ENCODE measurements around the gene CEP112. TPM values are rescaled to one million over a fixed set of nuclear protein-coding genes. Genes with fewer than 3 reads are reported as not detected.

The CEP112 gene
- total RNA-seq, 1 donor from 2014 or later: 9.7 TPM

DNA sequence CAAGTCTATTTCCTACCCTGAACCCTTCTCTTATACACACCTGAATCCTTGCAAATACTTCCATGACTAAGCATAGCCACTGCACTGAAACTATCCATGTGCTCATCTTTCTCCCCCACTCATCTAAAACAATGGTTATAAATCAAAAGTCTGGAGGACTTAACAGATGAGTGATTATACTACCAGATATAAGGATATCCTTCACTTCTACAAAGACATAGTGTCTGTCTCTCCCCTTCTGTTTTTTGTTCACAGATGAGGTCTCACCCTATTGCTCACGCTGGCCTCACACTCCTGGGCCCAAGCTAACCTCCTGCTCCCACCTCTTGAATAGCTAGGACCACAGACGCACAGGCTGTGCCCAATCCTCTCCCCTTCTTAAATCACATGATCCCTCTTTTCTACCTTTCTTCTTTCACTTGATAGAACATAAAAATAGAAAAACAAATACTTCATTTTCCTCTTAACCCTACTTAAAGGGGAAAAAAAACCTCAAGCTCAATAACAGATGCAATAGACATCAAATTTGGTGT is 19.2 kb downstream of the CEP112 start:
- H3K4me1 ChIP-seq: no peaks in the 10 kb centered on the region
- no peaks in the 10 kb centered on the region for H3K27me3 ChIP-seq
- no peak overlapping the region for H2AFZ ChIP-seq (replicated peaks)
- no peak overlapping the region for H3K4me3 ChIP-seq
- no peak overlapping the region for H3K4me3 Mint-ChIP-seq
- peaks cover 2% of the 10 kb centered on the region for H3K27me3 Mint-ChIP-seq (ENCODE audit: insufficient read depth, low read depth)
- H3K9me3 Mint-ChIP-seq: no peaks in the 10 kb centered on the region
- H3F3A ChIP-seq (ENCODE audit: low read depth): no peaks in the 10 kb centered on the region
- peaks cover 12% of the 10 kb centered on the region for H3K36me3 ChIP-seq
- peaks cover 3% of the 10 kb centered on the region for H3K4me1 Mint-ChIP-seq
- no peak for DNase-seq (ENCODE audit: low spot score)
- H3K36me3 Mint-ChIP-seq: peaks cover 30% of the 10 kb centered on the region
- TF ChIP-seq, protein P1, sequence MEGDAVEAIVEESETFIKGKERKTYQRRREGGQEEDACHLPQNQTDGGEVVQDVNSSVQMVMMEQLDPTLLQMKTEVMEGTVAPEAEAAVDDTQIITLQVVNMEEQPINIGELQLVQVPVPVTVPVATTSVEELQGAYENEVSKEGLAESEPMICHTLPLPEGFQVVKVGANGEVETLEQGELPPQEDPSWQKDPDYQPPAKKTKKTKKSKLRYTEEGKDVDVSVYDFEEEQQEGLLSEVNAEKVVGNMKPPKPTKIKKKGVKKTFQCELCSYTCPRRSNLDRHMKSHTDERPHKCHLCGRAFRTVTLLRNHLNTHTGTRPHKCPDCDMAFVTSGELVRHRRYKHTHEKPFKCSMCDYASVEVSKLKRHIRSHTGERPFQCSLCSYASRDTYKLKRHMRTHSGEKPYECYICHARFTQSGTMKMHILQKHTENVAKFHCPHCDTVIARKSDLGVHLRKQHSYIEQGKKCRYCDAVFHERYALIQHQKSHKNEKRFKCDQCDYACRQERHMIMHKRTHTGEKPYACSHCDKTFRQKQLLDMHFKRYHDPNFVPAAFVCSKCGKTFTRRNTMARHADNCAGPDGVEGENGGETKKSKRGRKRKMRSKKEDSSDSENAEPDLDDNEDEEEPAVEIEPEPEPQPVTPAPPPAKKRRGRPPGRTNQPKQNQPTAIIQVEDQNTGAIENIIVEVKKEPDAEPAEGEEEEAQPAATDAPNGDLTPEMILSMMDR (IDR thresholded peaks at IDR 0.05): no peak
- TF ChIP-seq EZH2 (IDR thresholded peaks at IDR 0.05): no peak
- no peak for TF ChIP-seq EZH2phosphoT487 (IDR thresholded peaks at IDR 0.05)
- H4K20me1 ChIP-seq (ENCODE audit: low read depth): no peaks in the 10 kb centered on the region
- no peaks in the 10 kb centered on the region for H3K79me2 ChIP-seq (ENCODE audit: low read depth)
- H3K4me2 ChIP-seq: no peak overlapping the region
- H3K9me3 ChIP-seq (ENCODE audit: low read depth): no peaks in the 10 kb centered on the region
- no peak overlapping the region for H3K9ac ChIP-seq
- H3K27ac ChIP-seq: no peak overlapping the region
- no peak overlapping the region for H3K27ac Mint-ChIP-seq

DNA sequence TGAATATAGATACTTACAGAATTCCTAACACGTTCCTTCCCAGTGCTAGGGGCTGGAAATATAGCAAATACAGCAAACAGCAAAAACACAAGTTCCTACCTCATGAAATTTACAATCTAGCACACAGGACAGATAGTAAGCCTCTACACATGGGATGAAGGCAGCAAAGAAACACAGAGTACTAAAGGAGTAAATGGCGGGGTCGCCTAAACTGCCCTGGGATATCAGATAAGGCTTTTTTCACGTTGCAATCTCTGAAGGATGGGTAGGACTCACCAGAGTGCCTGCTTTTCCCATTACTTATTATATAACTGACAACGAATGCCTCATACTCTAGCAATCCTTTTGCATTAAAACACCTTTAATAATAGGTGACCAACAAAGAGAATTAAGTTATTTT is 19.8 kb downstream of the CEP112 start:
- TF ChIP-seq EZH2 (IDR thresholded peaks at IDR 0.05): no peak
- Mint-ChIP-seq H3K27me3 (ENCODE audit: insufficient read depth, low read depth) (peaks cover 2% of the 10 kb centered on the region), H3K4me3 (no peak overlapping the region), H3K9me3 (no peaks in the 10 kb centered on the region), H3K27ac (no peak overlapping the region), H3K4me1 (peaks cover 8% of the 10 kb centered on the region), H3K36me3 (peaks cover 27% of the 10 kb centered on the region)
- Histone ChIP-seq H3K4me2 (no peak overlapping the region), H3K4me3 (no peak overlapping the region), H3K9ac (no peak overlapping the region), H3K27me3 (no peaks in the 10 kb centered on the region), H3F3A (ENCODE audit: low read depth) (no peaks in the 10 kb centered on the region), H3K9me3 (ENCODE audit: low read depth) (no peaks in the 10 kb centered on the region), H4K20me1 (ENCODE audit: low read depth) (no peaks in the 10 kb centered on the region), H3K36me3 (peaks cover 12% of the 10 kb centered on the region), H3K4me1 (no peaks in the 10 kb centered on the region), H3K79me2 (ENCODE audit: low read depth) (no peaks in the 10 kb centered on the region), H2AFZ (replicated peaks) (no peak overlapping the region), H3K27ac (no peak overlapping the region)
- DNase-seq (ENCODE audit: low spot score): no peak

DNA sequence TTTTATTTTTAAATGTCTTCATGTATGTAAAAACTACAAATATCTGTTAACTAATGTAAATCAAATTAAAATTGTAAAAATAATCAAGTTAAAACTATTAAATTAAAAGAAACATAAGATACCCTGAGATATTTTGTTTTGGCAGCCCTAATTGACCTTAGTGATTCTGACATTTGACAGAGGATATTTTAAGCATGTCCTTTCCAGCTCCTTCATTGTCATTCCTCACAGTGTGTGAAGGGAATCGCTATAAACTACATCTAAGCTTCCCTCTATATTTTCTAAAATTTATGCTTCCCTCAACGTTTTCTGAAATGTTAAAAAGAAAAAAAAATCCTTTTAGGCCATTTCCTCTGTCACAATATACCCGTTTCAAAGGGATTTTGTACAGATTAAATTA is 20.2 kb downstream of the CEP112 start:
- no peaks in the 10 kb centered on the region for H3K79me2 ChIP-seq (ENCODE audit: low read depth)
- peaks cover 12% of the 10 kb centered on the region for H3K36me3 ChIP-seq
- TF ChIP-seq, protein P1 (IDR thresholded peaks at IDR 0.05): no peak
- TF ChIP-seq EZH2 (IDR thresholded peaks at IDR 0.05) (no peak), EZH2phosphoT487 (IDR thresholded peaks at IDR 0.05) (no peak)
- H3F3A ChIP-seq (ENCODE audit: low read depth): no peaks in the 10 kb centered on the region
- H3K9ac ChIP-seq: no peak overlapping the region
- no peaks in the 10 kb centered on the region for H4K20me1 ChIP-seq (ENCODE audit: low read depth)
- no peak overlapping the region for H3K27ac ChIP-seq
- no peaks in the 10 kb centered on the region for H3K27me3 ChIP-seq
- H3K9me3 ChIP-seq (ENCODE audit: low read depth): no peaks in the 10 kb centered on the region
- H2AFZ ChIP-seq (replicated peaks): no peak overlapping the region
- H3K4me1 ChIP-seq: no peaks in the 10 kb centered on the region
- H3K4me3 ChIP-seq: no peak overlapping the region
- no peak overlapping the region for H3K4me2 ChIP-seq
- Mint-ChIP-seq H3K27me3 (ENCODE audit: insufficient read depth, low read depth) (peaks cover 2% of the 10 kb centered on the region), H3K27ac (no peak overlapping the region), H3K36me3 (peaks cover 25% of the 10 kb centered on the region), H3K4me1 (peaks cover 11% of the 10 kb centered on the region), H3K9me3 (no peaks in the 10 kb centered on the region), H3K4me3 (no peak overlapping the region)
- no peak for DNase-seq (ENCODE audit: low spot score)

DNA sequence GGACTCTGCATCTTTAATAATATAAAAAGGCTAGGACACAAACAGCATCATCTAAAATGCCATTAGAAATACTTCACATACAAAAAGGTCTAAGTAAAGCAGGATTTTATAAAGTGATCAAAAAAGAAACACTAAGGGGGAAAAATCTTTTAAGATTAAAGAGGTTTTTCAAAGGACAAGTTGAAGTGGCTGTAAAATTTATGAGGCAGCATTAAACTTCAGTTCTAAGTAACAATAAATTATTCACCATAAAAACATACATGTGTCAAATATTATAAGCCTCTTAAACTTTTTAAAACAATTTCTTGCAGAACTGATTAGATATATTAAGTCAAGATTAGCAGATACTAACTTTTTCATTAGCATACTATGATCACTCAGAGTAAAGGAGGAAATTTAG is 20.8 kb downstream of the CEP112 start:
- H3K79me2 ChIP-seq (ENCODE audit: low read depth): no peaks in the 10 kb centered on the region
- no peaks in the 10 kb centered on the region for H3K4me1 ChIP-seq
- H3K9me3 ChIP-seq (ENCODE audit: low read depth): no peaks in the 10 kb centered on the region
- TF ChIP-seq EZH2phosphoT487 (IDR thresholded peaks at IDR 0.05): no peak
- no peak for TF ChIP-seq EZH2 (IDR thresholded peaks at IDR 0.05)
- TF ChIP-seq, protein P1 (IDR thresholded peaks at IDR 0.05): no peak
- Mint-ChIP-seq H3K36me3 (peaks cover 22% of the 10 kb centered on the region), H3K4me1 (peaks cover 11% of the 10 kb centered on the region), H3K9me3 (no peaks in the 10 kb centered on the region), H3K4me3 (no peak overlapping the region), H3K27ac (no peak overlapping the region), H3K27me3 (ENCODE audit: insufficient read depth, low read depth) (peaks cover 2% of the 10 kb centered on the region)
- no peaks in the 10 kb centered on the region for H4K20me1 ChIP-seq (ENCODE audit: low read depth)
- H2AFZ ChIP-seq (replicated peaks): no peak overlapping the region
- H3K9ac ChIP-seq: no peak overlapping the region
- no peak overlapping the region for H3K27ac ChIP-seq
- no peak for DNase-seq (ENCODE audit: low spot score)
- peaks cover 12% of the 10 kb centered on the region for H3K36me3 ChIP-seq
- H3K4me2 ChIP-seq: no peak overlapping the region
- no peaks in the 10 kb centered on the region for H3F3A ChIP-seq (ENCODE audit: low read depth)
- no peak overlapping the region for H3K4me3 ChIP-seq
- H3K27me3 ChIP-seq: no peaks in the 10 kb centered on the region

Data from neural progenitor cell (in vitro differentiated cells).